Measurements from ENCODE around the gene TGIF2.

GRCh38 chr20:36633285-36633772 lies 59.9 kb downstream of the TGIF2 start:
- TF ChIP-seq ZBTB43 (CRISPR knock-in tag; conservative IDR thresholded peaks at IDR 0.05) (no peak), CTCF (CRISPR knock-in tag; IDR thresholded peaks at IDR 0.05) (no peak), CREM (IDR thresholded peaks at IDR 0.05) (no peak), CREM (CRISPR knock-in tag; IDR thresholded peaks at IDR 0.05) (no peak), MAZ (IDR thresholded peaks at IDR 0.05; ENCODE audit: borderline replicate concordance, low read depth, low read length) (no peak), MAZ (CRISPR knock-in tag; IDR thresholded peaks at IDR 0.05; ENCODE audit: low read depth) (no peak), CEBPB (IDR thresholded peaks at IDR 0.05; ENCODE audit: borderline replicate concordance, low read depth, low read length) (no peak), KAT2B (IDR thresholded peaks at IDR 0.05; ENCODE audit: borderline replicate concordance, low read depth, low read length) (no peak)
